Adrenal gland (tissue), 5 donors: ENCODE measurements around the gene STON2.

Experiments
- POLR2A ChIP-seq, 2 donors: fragments of 450-650 bp; IDR thresholded peaks; one replicate each; pipeline ENCODE4 v1.6.1; 2017; ENCODE audit warnings: antibody characterized with exemption in 2 of 2, mild to moderate bottlenecking in 2 of 2, moderate library complexity in 1 of 2
- TF ChIP-seq, protein P1 (sequence below), 6 experiments: fragments of 450-650 bp in 4 of 6; fragments of 200-600 bp in 2 of 6; sonication (generic) in 1 of 6; IDR thresholded peaks; 1 replicate in 5 of 6; 2 replicates in 1 of 6; pipeline versions ENCODE4 v1.5.1 to v1.8.0; 2016 to 2021; ENCODE audit warnings: antibody characterized with exemption in 6 of 6, mild to moderate bottlenecking in 2 of 6, moderate library complexity in 1 of 6
- donor health status: DM: no; HTN: no; CAD: no.

DNA sequence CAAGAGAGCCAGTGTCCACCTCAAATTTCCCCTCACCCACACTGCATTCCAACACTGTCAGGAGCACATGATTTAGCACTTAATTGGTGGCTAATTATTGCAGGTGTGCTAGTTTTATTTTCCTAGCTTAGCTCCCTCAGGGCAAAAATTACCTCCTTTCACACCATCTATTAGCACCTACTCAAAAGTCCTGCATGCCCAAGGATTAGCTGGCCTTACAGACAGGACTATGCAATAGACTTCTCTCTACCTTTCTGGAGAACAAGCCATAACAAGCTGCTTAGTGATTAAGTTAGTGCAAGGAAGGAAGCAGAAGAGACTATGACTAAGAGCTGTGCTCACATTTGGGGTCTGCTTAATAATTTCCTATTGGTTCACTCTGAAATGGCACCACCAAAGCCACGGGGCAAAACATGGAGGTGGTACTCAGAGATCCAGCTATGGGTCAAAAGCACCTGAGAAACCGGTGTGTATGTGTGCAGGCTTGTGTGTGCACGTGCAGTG is 69.5 kb downstream of the STON2 start:
- TF ChIP-seq, protein P1, sequence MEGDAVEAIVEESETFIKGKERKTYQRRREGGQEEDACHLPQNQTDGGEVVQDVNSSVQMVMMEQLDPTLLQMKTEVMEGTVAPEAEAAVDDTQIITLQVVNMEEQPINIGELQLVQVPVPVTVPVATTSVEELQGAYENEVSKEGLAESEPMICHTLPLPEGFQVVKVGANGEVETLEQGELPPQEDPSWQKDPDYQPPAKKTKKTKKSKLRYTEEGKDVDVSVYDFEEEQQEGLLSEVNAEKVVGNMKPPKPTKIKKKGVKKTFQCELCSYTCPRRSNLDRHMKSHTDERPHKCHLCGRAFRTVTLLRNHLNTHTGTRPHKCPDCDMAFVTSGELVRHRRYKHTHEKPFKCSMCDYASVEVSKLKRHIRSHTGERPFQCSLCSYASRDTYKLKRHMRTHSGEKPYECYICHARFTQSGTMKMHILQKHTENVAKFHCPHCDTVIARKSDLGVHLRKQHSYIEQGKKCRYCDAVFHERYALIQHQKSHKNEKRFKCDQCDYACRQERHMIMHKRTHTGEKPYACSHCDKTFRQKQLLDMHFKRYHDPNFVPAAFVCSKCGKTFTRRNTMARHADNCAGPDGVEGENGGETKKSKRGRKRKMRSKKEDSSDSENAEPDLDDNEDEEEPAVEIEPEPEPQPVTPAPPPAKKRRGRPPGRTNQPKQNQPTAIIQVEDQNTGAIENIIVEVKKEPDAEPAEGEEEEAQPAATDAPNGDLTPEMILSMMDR (IDR thresholded peaks at IDR 0.05) = no peak
- TF ChIP-seq POLR2A (IDR thresholded peaks at IDR 0.05) = no peak
